A549 (cell line): Measurements from ENCODE around the gene GPBP1L1. TPM values are rescaled to one million over a fixed set of nuclear protein-coding genes. Genes with fewer than 3 reads are reported as not detected.

Experiments
- ATAC-seq, 2 experiments: fragments of 200-7000 bp in 1 of 2; fragments of >200 bp in 1 of 2; cut with Nextera tagmentation in 1 of 2; cut with Tn5 transposase in 1 of 2; 3 replicates each; pipeline versions ENCODE4 v1.8.0 to v1.9.1; 2018 to 2020; ENCODE audit warnings: mild to moderate bottlenecking in 1 of 2, moderate library complexity in 1 of 2
- CTCF ChIA-PET: fragments of 300-600 bp; sonication (Branson Sonifier 250); formaldehyde crosslinking; extraction: SDS; loops from one replicate; lab custom pipeline; 2021; ENCODE audit warnings: antibody characterized with exemption, inconsistent platforms; lab: Yijun Ruan, JAX
- POLR2A ChIA-PET: fragments of 350-600 bp; formaldehyde crosslinking; extraction: SDS; loops from one replicate; lab custom pipeline; 2021; ENCODE audit warnings: antibody characterized with exemption, inconsistent platforms; lab: Yijun Ruan, JAX
- DNase-seq, 2 experiments: peaks; one replicate each; pipeline versions ENCODE4 v3.0.0 to v3.0.0-alpha.2; 2011 to 2016; ENCODE audit warnings: low read depth in 1 of 2, low spot score in 1 of 2
- FAIRE-seq: peaks from 2 replicates; lab custom pipeline; 2011; peaks lifted over from hg19 to GRCh38; lab: Jason Lieb, UNC
- H3K27ac ChIP-seq, 2 experiments: fragments of >200 bp; sonication (Bioruptor Twin); formaldehyde crosslinking; 3 replicates each; pipeline ENCODE4 v1.5.1; 2016 to 2017
- H3K4me1 ChIP-seq: fragments of >200 bp; sonication (Bioruptor Twin); formaldehyde crosslinking; 3 replicates; pipeline ENCODE4 v1.6.1; 2016
- H3K4me2 ChIP-seq: fragments of >200 bp; sonication (Bioruptor Twin); formaldehyde crosslinking; 3 replicates; pipeline ENCODE4 v1.6.1; 2016
- H3K4me3 ChIP-seq: fragments of >200 bp; sonication (Bioruptor Twin); formaldehyde crosslinking; 3 replicates; pipeline ENCODE4 v1.5.1; 2016
- H3K9me3 ChIP-seq: fragments of >200 bp; sonication (Bioruptor Twin); formaldehyde crosslinking; 3 replicates; pipeline ENCODE4 v1.6.1; 2016
- BCL3 ChIP-seq: fragments of >200 bp; sonication (Bioruptor Twin); formaldehyde crosslinking; IDR thresholded peaks from 3 replicates; pipeline ENCODE4 v1.6.1; 2016
- CBX2 ChIP-seq: fragments of 200-600 bp; sonication (generic); IDR thresholded peaks from 2 replicates; pipeline ENCODE4 v1.6.1; 2016; ENCODE audit warnings: low read depth, mild to moderate bottlenecking, borderline replicate concordance
- CEBPB ChIP-seq, 2 experiments: fragments of >200 bp in 1 of 2; sonication (Bioruptor Twin) in 1 of 2; formaldehyde crosslinking in 1 of 2; IDR thresholded peaks; 2 replicates each; pipeline ENCODE4 v1.6.1; 2012 to 2016
- CHD2 ChIP-seq: fragments of 150-350 bp; IDR thresholded peaks from 2 replicates; pipeline ENCODE4 v1.6.1; 2014; ENCODE audit warnings: low read length; ENCODE audit not compliant: partially characterized antibody
- CHD4 ChIP-seq: fragments of 200-600 bp; sonication (generic); IDR thresholded peaks from 2 replicates; pipeline ENCODE4 v1.6.1; 2016; ENCODE audit warnings: antibody characterized with exemption, mild to moderate bottlenecking, borderline replicate concordance
- E2F6 ChIP-seq: IDR thresholded peaks from 2 replicates; pipeline ENCODE4 v1.6.1; 2012; ENCODE audit warnings: low read depth, borderline replicate concordance
- ELK1 ChIP-seq: fragments of 150-350 bp; IDR thresholded peaks from 2 replicates; pipeline ENCODE4 v1.6.1; 2014; ENCODE audit warnings: low read depth, mild to moderate bottlenecking, low read length
- GATA3 ChIP-seq: IDR thresholded peaks from 2 replicates; pipeline ENCODE4 v1.6.1; 2012; ENCODE audit warnings: borderline replicate concordance
- HEYL ChIP-seq: fragments of 250-450 bp; sonication (Bioruptor Pico); IDR thresholded peaks from 2 replicates; pipeline ENCODE4 v1.8.0; 2021; ENCODE audit warnings: mild to moderate bottlenecking, moderate library complexity
- HOXB13 ChIP-seq: fragments of 250-450 bp; sonication (Bioruptor Pico); IDR thresholded peaks from 2 replicates; pipeline ENCODE4 v1.5.0; 2020; ENCODE audit warnings: low read depth, mild to moderate bottlenecking, moderate library complexity
- HOXB5 ChIP-seq: fragments of 250-450 bp; sonication (Bioruptor Pico); IDR thresholded peaks from 2 replicates; pipeline ENCODE4 v1.5.0; 2020; ENCODE audit warnings: mild to moderate bottlenecking, moderate library complexity
- JUN ChIP-seq, 2 experiments: fragments of >200 bp; sonication (Bioruptor Twin); formaldehyde crosslinking; IDR thresholded peaks; 2 replicates in 1 of 2; 3 replicates in 1 of 2; pipeline ENCODE4 v1.6.1; 2016 to 2017
- JUNB ChIP-seq: fragments of >200 bp; sonication (Bioruptor Twin); formaldehyde crosslinking; IDR thresholded peaks from 2 replicates; pipeline ENCODE4 v1.6.1; 2016
- KDM5A ChIP-seq: fragments of 200-600 bp; sonication (generic); IDR thresholded peaks from 2 replicates; pipeline ENCODE4 v1.6.1; 2016; ENCODE audit warnings: antibody characterized with exemption, mild to moderate bottlenecking
- MAFK ChIP-seq: fragments of 450-650 bp; IDR thresholded peaks from 2 replicates; pipeline ENCODE4 v1.6.1; 2014; ENCODE audit not compliant: partially characterized antibody
- MAX ChIP-seq: IDR thresholded peaks from 2 replicates; pipeline ENCODE4 v1.6.1; 2012
- NPAS2 ChIP-seq: fragments of 250-450 bp; sonication (Bioruptor Pico); IDR thresholded peaks from 2 replicates; pipeline ENCODE4 v1.8.0; 2022; ENCODE audit warnings: mild to moderate bottlenecking, moderate library complexity, borderline replicate concordance
- PHF8 ChIP-seq: fragments of 200-600 bp; sonication (generic); IDR thresholded peaks from 2 replicates; pipeline ENCODE4 v1.6.1; 2016; ENCODE audit warnings: low read depth, mild to moderate bottlenecking, antibody characterized with exemption, moderate library complexity, borderline replicate concordance
- RAD21 ChIP-seq, 2 experiments: fragments of >200 bp in 1 of 2; sonication (Bioruptor Twin) in 1 of 2; formaldehyde crosslinking in 1 of 2; IDR thresholded peaks in 1 of 2; conservative IDR thresholded peaks in 1 of 2; 2 replicates in 1 of 2; 3 replicates in 1 of 2; pipeline ENCODE4 v1.6.1; 2012 to 2018; ENCODE audit warnings: inconsistent platforms in 1 of 2
- RFX5 ChIP-seq: fragments of 450-650 bp; IDR thresholded peaks from 2 replicates; pipeline ENCODE4 v1.7.1; 2014; ENCODE audit warnings: antibody characterized with exemption, mild to moderate bottlenecking, moderate library complexity
- RNF2 ChIP-seq: fragments of 200-600 bp; sonication (generic); IDR thresholded peaks from 2 replicates; pipeline ENCODE4 v1.6.1; 2016; ENCODE audit warnings: low read depth, mild to moderate bottlenecking, antibody characterized with exemption, moderate library complexity, borderline replicate concordance
- TFCP2L1 ChIP-seq: fragments of 250-450 bp; sonication (Bioruptor Pico); IDR thresholded peaks from 2 replicates; pipeline ENCODE4 v1.5.0; 2021; ENCODE audit warnings: mild to moderate bottlenecking
- USF2 ChIP-seq: fragments of 450-650 bp; IDR thresholded peaks from 2 replicates; pipeline ENCODE4 v1.6.1; 2014; ENCODE audit warnings: antibody characterized with exemption
- WGBS: methylation state at CpG from one replicate; pipeline ENCODE4 v1.1.6; 2017; ENCODE audit errors: missing lambda C conversion rate; 5-methylcytosine and 5-hydroxymethylcytosine counted together
- polyA plus RNA-seq, 4 experiments: library from polyadenylated mRNA; depleted of rRNA in 3 of 4; stranded (reverse); fragments of >200 nt; fragmentation: RNase III in 1 of 4; extraction: RNeasy Plus Mini Kit Qiagen cat#74134 plus additional on column Dnase treatment in 1 of 4; gene quantifications; 2 replicates in 3 of 4; 3 replicates in 1 of 4; pipeline ENCODE4 v1.2.3, GENCODE V29; 2011 to 2017

Gene GPBP1L1
- polyA plus RNA-seq, 2 of the 4 experiments (the other 2 are of a cell fraction): 50.9 to 74.0 TPM

GRCh38 chr1:45585496-45586075 is 100.7 kb downstream of the GPBP1L1 start:
- no peaks in the 10 kb centered on the region for H3K9me3 ChIP-seq
- ATAC-seq: no peak
- H3K4me1 ChIP-seq: peaks cover 16% of the 10 kb centered on the region; the same call in 2 of the 3 replicates
- no peak overlapping the region for H3K27ac ChIP-seq
- WGBS: 54% methylated on average over 7 of the region's 7 CpGs
- peak overlapping the region; percentile 94 for H3K4me2 ChIP-seq
- no peak for TF ChIP-seq CEBPB (IDR thresholded peaks at IDR 0.05)
- TF ChIP-seq CBX2: no peak
- TF ChIP-seq, all 56 proteins: peak for 0
- POLR2A ChIA-PET: interaction anchor here (3.6 kb wide), 1 partner anchor 64 kb away, joined by 27 read pairs; the partner anchor contains the start of gene PRDX1
- CTCF ChIA-PET: no interaction called here
- H3K4me3 ChIP-seq: peak overlapping the region; percentile 89
- DNase-seq (no peak), FAIRE-seq (no peak)

- CTCF ChIA-PET: no interaction called here
- H3K4me3 ChIP-seq: peak overlapping the region; percentile 89
- H3K9me3 ChIP-seq: no peaks in the 10 kb centered on the region
- DNase-seq: no peak
- peak overlapping the region in 1 of 2 experiments; percentile 98; a peak in 2 of 6 replicates for H3K27ac ChIP-seq
- no peak for ATAC-seq
- peaks cover 14% of the 10 kb centered on the region; the same call in 2 of the 3 replicates for H3K4me1 ChIP-seq
- WGBS: 2% methylated on average over 5 of the region's 5 CpGs
- TF ChIP-seq RNF2: no peak
- TF ChIP-seq USF2: no peak
- TF ChIP-seq ELK1: no peak
- TF ChIP-seq, all 56 proteins: peak for 0
- H3K4me2 ChIP-seq: peak overlapping the region; percentile 94
- POLR2A ChIA-PET: interaction anchor here (0.8 to 3.6 kb wide), 3 partner anchors 9 to 64 kb away, joined by 3 to 27 read pairs (median 3); partner anchors contain the start of genes AKR1A1 and PRDX1
- FAIRE-seq: no peak
Observed at GRCh38 chr1:45585110-45585426, 101.3 kb downstream of the GPBP1L1 start.

- DNase-seq (peak; percentile 71 to 89), FAIRE-seq (no peak), ATAC-seq (peak; percentile 68 to 70)
- peak overlapping the region; percentile 89 for H3K4me3 ChIP-seq
- H3K27ac ChIP-seq: peak overlapping the region; percentile 91 to 98
- H3K4me1 ChIP-seq: peaks cover 13% of the 10 kb centered on the region; the same call in 2 of the 3 replicates
- ChIA-PET CTCF (no interaction called here), POLR2A (interaction anchor here (0.8 to 3.6 kb wide), 4 partner anchors 9 to 104 kb away, joined by 3 to 27 read pairs (median 4); partner anchors contain the start of genes AKR1A1, PRDX1 and TMEM69)
- no peaks in the 10 kb centered on the region for H3K9me3 ChIP-seq
- peak overlapping the region; percentile 94 for H3K4me2 ChIP-seq
- WGBS: 4% methylated on average over 9 of the region's 59 CpGs
- TF ChIP-seq CHD2 (no peak), HEYL (CRISPR knock-in tag) (no peak), HOXB13 (CRISPR knock-in tag) (no peak), JUNB (no peak), USF2 (no peak), RAD21 (conservative IDR thresholded peaks at IDR 0.05 in 1 of 2, IDR thresholded peaks at IDR 0.05 in 1 of 2) (no peak; a peak in 1 of 5 replicates), GATA3 (no peak), CHD4 (no peak), RFX5 (no peak), ELK1 (no peak), JUN (IDR thresholded peaks at IDR 0.05) (no peak; a peak in 1 of 5 replicates), KDM5A (0 out of 2 replicates have a peak, but pooled peaks have one; percentile 38), MAX (peak; percentile 45; the same call in 1 of the 2 replicates), PHF8 (0 out of 2 replicates have a peak, but pooled peaks have one; percentile 25), HOXB5 (no peak), MAFK (no peak), RNF2 (no peak), TFCP2L1 (CRISPR knock-in tag) (no peak), E2F6 (peak; percentile 62), NPAS2 (CRISPR knock-in tag) (no peak), BCL3 (no peak; the same call in 2 of the 3 replicates)
Observed at GRCh38 chr1:45584351-45585109, 101.8 kb downstream of the GPBP1L1 start.
